A673 (cell line): ENCODE data around the gene UACA.

Experiments used
- CTCF ChIP-seq: fragments of 300-800, 200-600 bp; sonication (generic); conservative IDR thresholded peaks from 2 replicates; pipeline ENCODE4 v1.5.1; 2017; ENCODE audit warnings: low read depth, mild to moderate bottlenecking, antibody characterized with exemption, low read length, moderate library complexity, mixed read lengths
- EZH2 ChIP-seq: fragments of 200-600 bp; sonication (generic); IDR thresholded peaks from 2 replicates; pipeline ENCODE4 v1.6.1; 2017; ENCODE audit warnings: borderline replicate concordance, low read depth, mild to moderate bottlenecking, mixed read lengths, antibody characterized with exemption, low read length; ENCODE audit not compliant: poor library complexity, severe bottlenecking

DNA sequence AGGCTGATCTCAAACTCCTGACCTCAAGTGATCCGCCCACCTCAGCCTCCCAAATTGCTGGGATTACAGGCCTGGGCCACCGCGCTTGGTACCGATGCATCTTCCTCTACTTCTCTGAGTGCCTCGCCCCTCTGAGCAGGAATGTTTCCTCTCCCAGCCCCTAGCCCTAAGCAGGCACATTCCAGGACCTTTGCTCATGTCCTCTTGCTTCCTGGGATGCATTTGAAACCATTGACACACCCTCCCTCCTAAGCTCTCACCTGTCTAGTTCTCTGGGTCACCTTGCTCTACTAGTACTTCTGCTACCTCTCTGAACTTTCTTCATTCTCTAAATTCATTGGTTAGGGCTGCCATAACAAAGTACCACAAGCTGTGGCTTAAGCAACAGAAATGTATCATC lies 17.9 kb upstream of the UACA start:
- no peak for TF ChIP-seq CTCF
- TF ChIP-seq EZH2: no peak
